ENCODE measurements around the gene LEF1. TPM values are rescaled to one million over a fixed set of nuclear protein-coding genes. Genes with fewer than 3 reads are reported as not detected.

Gene LEF1
- total RNA-seq, 1 donor from 2014 or later, result 0.41 TPM

DNA sequence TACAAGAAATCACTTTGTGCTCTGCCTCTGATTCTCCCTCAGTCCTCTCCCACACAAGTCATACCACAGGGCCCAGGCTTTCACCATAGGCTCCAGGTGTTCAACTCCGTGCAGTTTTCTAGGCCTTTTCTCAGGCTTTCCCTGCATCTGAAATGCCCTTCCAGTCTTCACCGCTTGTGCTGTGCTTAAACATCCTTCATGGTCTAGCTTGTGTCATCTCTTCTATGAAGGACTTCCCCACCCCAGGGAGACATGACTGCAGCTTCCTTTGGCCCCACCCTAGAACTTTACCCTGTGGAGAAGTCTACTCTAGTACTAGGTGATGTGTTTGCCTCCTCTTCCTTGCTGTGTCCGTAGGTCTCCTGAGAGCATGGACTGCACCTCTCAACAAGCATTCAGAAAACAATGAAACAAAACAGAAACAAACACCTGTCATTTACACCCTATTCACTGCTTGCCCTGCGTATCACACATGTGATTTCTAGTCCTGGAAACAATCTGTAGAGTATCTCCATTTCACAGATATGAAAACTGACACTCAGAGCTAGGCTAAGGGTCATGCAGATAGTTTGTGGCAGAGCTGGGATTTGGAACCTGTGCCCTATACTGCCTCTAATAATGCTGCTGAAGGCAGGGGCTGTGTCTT, 22.7 kb upstream of the LEF1 start:
- Histone ChIP-seq H3K9me3 (replicated peaks) (no peaks in the 10 kb centered on the region), H3K4me1 (no peaks in the 10 kb centered on the region), H3K4me3 (no peak overlapping the region), H3K36me3 (no peaks in the 10 kb centered on the region), H3K27ac (replicated peaks) (no peak overlapping the region), H3K27me3 (ENCODE audit: low read depth) (peaks cover 12% of the 10 kb centered on the region)
- intact Hi-C loops (cut with micrococcal nuclease), result no loop called here
- DNase-seq, result no peak
- TF ChIP-seq, protein P1, sequence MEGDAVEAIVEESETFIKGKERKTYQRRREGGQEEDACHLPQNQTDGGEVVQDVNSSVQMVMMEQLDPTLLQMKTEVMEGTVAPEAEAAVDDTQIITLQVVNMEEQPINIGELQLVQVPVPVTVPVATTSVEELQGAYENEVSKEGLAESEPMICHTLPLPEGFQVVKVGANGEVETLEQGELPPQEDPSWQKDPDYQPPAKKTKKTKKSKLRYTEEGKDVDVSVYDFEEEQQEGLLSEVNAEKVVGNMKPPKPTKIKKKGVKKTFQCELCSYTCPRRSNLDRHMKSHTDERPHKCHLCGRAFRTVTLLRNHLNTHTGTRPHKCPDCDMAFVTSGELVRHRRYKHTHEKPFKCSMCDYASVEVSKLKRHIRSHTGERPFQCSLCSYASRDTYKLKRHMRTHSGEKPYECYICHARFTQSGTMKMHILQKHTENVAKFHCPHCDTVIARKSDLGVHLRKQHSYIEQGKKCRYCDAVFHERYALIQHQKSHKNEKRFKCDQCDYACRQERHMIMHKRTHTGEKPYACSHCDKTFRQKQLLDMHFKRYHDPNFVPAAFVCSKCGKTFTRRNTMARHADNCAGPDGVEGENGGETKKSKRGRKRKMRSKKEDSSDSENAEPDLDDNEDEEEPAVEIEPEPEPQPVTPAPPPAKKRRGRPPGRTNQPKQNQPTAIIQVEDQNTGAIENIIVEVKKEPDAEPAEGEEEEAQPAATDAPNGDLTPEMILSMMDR (IDR thresholded peaks at IDR 0.05; ENCODE audit: borderline replicate concordance), result no peak

DNA sequence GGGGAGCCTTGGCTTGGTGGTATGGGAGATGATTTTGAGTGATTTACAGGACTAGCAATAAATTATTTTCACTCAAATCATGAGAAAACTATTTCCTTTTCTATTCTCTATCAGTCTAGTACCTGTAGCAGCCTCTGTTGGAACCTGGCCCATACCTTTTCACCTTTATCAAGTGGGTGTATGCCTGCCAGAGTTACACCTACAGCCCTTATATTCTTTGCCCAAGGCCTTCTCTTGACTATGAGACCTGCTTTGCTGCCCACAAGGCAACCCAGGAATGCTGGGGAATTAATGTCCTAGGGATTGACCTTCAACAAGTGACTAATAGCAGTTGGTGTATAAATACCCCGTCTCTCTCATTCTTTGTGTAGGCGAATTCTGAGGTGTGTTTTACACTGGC, 20.0 kb upstream of the LEF1 start:
- no peak overlapping the region for H3K4me3 ChIP-seq
- H3K27me3 ChIP-seq (ENCODE audit: low read depth), result peaks cover 8% of the 10 kb centered on the region
- H3K36me3 ChIP-seq, result no peaks in the 10 kb centered on the region
- H3K9me3 ChIP-seq (replicated peaks), result no peaks in the 10 kb centered on the region
- no peak for DNase-seq
- H3K4me1 ChIP-seq, result no peaks in the 10 kb centered on the region
- H3K27ac ChIP-seq (replicated peaks), result no peak overlapping the region
- TF ChIP-seq, protein P1 (IDR thresholded peaks at IDR 0.05; ENCODE audit: borderline replicate concordance), result no peak
- intact Hi-C loops (cut with micrococcal nuclease), result no loop called here

DNA sequence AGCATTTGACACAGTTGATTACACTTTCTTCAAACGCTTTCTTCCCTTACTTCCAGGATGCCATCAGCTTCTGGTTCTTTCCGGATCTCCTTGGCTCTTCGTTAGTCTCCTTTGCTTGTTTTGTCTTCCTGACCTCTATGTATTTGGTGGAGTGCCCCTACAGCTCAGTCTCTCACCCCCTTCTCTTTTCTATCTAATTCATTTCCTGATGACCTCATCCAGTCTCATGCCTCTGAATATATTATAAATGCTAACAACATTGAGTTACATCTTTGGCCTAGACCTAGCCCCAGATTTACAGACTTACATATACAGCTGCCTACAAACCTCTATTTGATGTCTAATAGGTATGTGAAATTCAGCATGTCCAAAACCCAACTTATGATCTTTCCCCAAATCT, 16.5 kb upstream of the LEF1 start:
- no peaks in the 10 kb centered on the region for H3K9me3 ChIP-seq (replicated peaks)
- TF ChIP-seq, protein P1 (IDR thresholded peaks at IDR 0.05; ENCODE audit: borderline replicate concordance), result no peak
- no peaks in the 10 kb centered on the region for H3K36me3 ChIP-seq
- H3K4me3 ChIP-seq, result no peak overlapping the region
- no peak for DNase-seq
- intact Hi-C loops (cut with micrococcal nuclease), result no loop called here
- H3K4me1 ChIP-seq, result no peaks in the 10 kb centered on the region
- H3K27ac ChIP-seq (replicated peaks), result no peak overlapping the region
- H3K27me3 ChIP-seq (ENCODE audit: low read depth), result peaks cover 31% of the 10 kb centered on the region

DNA sequence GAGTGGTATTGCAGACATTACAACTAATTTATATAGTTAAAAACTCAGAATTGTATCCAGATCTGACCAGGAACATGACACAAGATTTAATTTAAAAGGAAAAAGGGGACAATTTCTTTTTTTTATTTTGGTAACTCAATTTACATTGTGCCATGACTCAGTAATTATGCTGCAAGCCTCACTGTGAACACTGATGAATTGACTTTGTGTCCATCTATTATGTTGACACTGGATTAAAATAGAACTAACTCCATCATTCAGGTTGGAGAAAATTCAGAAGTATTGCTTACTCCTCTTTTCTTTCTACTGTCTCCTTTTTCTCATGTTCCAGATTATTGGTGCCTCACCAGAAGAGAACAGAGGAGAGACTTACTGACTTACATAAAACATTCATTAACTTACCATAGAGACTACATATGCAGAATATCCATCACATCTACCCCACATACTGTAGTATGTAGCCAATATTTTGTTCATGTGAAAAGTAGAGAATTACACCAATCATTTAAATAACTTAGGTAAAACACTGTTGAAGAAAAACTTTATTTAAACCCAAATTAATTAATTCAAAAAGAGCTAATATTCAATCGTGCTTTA, 15.8 kb upstream of the LEF1 start:
- DNase-seq, result no peak
- Histone ChIP-seq H3K27ac (replicated peaks) (no peak overlapping the region), H3K4me1 (no peaks in the 10 kb centered on the region), H3K27me3 (ENCODE audit: low read depth) (peaks cover 38% of the 10 kb centered on the region), H3K4me3 (no peak overlapping the region), H3K36me3 (no peaks in the 10 kb centered on the region), H3K9me3 (replicated peaks) (no peaks in the 10 kb centered on the region)
- TF ChIP-seq, protein P1 (IDR thresholded peaks at IDR 0.05; ENCODE audit: borderline replicate concordance), result no peak
- intact Hi-C loops (cut with micrococcal nuclease), result no loop called here

DNA sequence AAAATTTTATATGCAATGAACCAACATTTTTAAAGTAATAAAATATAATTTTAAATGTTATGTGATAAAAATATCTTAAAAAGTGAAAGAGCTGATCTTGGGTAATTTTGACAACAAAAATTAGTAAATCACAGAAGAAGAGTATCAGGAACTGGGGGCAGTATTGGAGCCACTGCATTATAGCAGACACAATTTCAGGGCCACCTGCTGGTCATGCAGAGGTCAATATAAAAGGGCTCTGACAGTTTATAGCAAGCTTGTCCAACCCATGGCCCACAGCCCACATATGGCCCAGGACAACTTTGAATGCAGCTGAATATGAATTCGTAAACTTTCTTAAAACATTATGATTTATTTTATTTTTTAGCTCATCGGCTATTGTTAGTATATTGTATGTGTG, 13.0 kb upstream of the LEF1 start:
- Histone ChIP-seq H3K36me3 (no peaks in the 10 kb centered on the region), H3K9me3 (replicated peaks) (no peaks in the 10 kb centered on the region), H3K27me3 (ENCODE audit: low read depth) (peaks cover 43% of the 10 kb centered on the region), H3K4me1 (no peaks in the 10 kb centered on the region), H3K27ac (replicated peaks) (no peak overlapping the region), H3K4me3 (no peak overlapping the region)
- no peak for DNase-seq
- TF ChIP-seq, protein P1 (IDR thresholded peaks at IDR 0.05; ENCODE audit: borderline replicate concordance), result peak; percentile 13
- intact Hi-C loops (cut with micrococcal nuclease), result no loop called here
